Stimulated activated CD8-positive, alpha-beta memory T cell treated with anti-CD3 and anti-CD28 coated beads, Interleukin-15, amount 100 ng/mL, for 48 hours (primary cell): ENCODE results near the gene LDB2.

Experiments used
- DNase-seq, 2 donors: peaks; one replicate each; pipeline ENCODE4 v3.0.0-alpha.2; 2020; ENCODE audit warnings: low read depth in 2 of 2

LDB2 gene

GRCh38 chr4:16685536-16685935 is 212.9 kb downstream of the LDB2 start:
- no peak for DNase-seq

GRCh38 chr4:16684935-16685334 is 213.5 kb downstream of the LDB2 start:
- DNase-seq, result no peak

- DNase-seq, result no peak
Measured at GRCh38 chr4:16684097-16684496, 214.3 kb downstream of the LDB2 start.

- DNase-seq, result no peak
Measured at GRCh38 chr4:16682975-16683374, 215.5 kb downstream of the LDB2 start.

GRCh38 chr4:16677001-16677944 is 221.2 kb downstream of the LDB2 start:
- no peak for DNase-seq

- no peak for DNase-seq
Measured at GRCh38 chr4:16676230-16676770, 222.1 kb downstream of the LDB2 start.

- no peak for DNase-seq
Measured at GRCh38 chr4:16674082-16674481, 224.4 kb downstream of the LDB2 start.

- no peak for DNase-seq
Measured at GRCh38 chr4:16672421-16672820, 226.0 kb downstream of the LDB2 start.

GRCh38 chr4:16671741-16672140 is 226.7 kb downstream of the LDB2 start:
- no peak for DNase-seq

- DNase-seq, result no peak
Measured at GRCh38 chr4:16670727-16671126, 227.7 kb downstream of the LDB2 start.

- no peak for DNase-seq
Measured at GRCh38 chr4:16669036-16669435, 229.4 kb downstream of the LDB2 start.

- no peak for DNase-seq
Measured at GRCh38 chr4:16668488-16668887, 230.0 kb downstream of the LDB2 start.

GRCh38 chr4:16667464-16667863 is 231.0 kb downstream of the LDB2 start:
- no peak for DNase-seq

GRCh38 chr4:16665942-16666551 is 232.4 kb downstream of the LDB2 start:
- no peak for DNase-seq

GRCh38 chr4:16663732-16664131 is 234.7 kb downstream of the LDB2 start:
- DNase-seq, result no peak

GRCh38 chr4:16663307-16663706 is 235.1 kb downstream of the LDB2 start:
- no peak for DNase-seq

GRCh38 chr4:16661813-16662212 is 236.6 kb downstream of the LDB2 start:
- no peak for DNase-seq

- no peak for DNase-seq
Measured at GRCh38 chr4:16660656-16661055, 237.8 kb downstream of the LDB2 start.

GRCh38 chr4:16659694-16660093 is 238.8 kb downstream of the LDB2 start:
- no peak for DNase-seq

- no peak for DNase-seq
Measured at GRCh38 chr4:16659079-16659478, 239.4 kb downstream of the LDB2 start.

GRCh38 chr4:16658183-16658582 is 240.3 kb downstream of the LDB2 start:
- DNase-seq, result no peak

- DNase-seq, result no peak
Measured at GRCh38 chr4:16655111-16655510, 243.3 kb downstream of the LDB2 start.

- DNase-seq, result no peak
Measured at GRCh38 chr4:16652732-16653305, 245.6 kb downstream of the LDB2 start.
